CD4-positive, alpha-beta T cell treated with Interleukin-21 for 1 hour (primary cell): ENCODE results near the gene TRIM68.

Experiments
- DNase-seq: peaks from one replicate; pipeline ENCODE4 v3.0.0-alpha.2; 2020

The TRIM68 gene

DNA sequence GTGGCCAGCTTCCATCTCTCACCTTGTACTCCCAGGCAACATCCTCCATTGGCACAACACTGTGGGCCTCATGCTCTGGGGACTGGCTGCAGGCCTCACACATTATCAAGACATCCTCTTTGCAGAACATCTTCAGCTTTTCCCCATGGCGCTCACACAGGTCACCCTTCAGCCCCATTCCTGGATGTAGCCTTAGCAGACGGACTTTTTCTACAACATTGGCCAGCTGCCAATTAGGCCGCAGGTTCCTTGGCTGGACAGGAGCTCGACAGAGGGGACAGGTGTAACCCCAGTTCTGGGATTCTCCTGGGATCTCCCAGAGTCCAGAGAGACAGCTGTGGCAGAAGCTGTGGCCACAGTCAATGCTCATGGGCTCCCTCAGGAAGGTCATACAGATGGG lies 3.0 kb downstream of the TRIM68 start:
- DNase-seq, result no peak

DNA sequence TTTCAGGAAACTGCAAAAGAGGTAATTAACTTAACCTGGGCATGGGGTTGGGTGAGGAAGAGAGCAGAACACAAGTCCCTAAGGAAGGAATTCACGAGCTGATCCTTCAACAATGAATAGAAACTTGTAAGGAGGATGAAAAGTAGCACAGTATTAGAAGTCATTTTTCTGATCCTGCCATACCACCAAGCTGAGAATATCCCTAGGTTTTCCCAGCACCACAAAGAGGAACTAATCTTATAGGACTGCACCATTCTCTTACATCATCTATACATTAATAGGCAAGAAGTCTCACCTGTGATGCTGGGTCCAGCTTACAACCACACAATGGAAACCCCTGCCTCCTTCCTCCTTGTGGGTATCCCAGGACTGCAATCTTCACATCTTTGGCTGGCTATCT lies 14.3 kb downstream of the TRIM68 start, which contains the start of gene OR52I1:
TSS of gene OR52I1 (plus strand) at position 301 of the 400 bp plus-strand sequence. CDS start at position 301, 0 bp downstream.
- DNase-seq, result no peak

DNA sequence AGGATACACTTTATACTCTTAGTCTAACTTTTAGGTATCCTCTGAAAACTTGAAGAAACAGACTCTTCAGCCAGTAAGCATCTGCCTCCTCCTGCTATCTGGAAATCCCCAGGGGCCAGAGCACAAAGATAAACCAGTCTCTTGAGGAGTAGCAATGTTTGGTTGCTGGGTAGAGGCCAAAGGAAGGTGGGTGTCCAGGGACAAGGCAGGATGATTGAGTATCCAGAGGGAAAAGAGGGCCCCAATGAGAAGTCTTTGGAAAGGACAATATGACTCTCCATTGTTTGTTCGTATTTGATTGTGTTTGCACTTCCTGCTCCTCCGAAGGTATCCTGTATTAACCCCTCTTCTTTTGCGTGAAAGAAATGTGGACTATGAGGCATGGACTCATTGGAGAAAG lies 19.0 kb downstream of the TRIM68 start:
- DNase-seq, result no peak

DNA sequence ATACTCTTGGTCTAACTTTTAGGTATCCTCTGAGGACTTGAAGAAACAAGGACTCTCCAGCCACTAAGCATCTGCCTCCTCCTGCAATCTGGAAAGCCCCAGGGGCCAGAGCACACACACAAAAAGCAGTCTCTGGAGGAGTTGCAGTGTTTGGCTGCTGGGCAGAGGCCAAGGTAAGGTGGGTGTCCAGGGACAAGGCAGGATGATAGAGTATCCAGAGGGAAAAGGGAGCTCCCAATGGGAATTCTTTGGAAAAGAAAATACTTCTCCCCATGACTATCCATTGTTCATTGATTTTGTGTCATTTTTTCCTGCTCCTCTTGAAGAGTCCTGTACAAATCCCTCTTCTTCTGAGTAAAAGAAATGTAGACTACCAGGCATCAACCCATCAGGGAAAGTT lies 26.6 kb downstream of the TRIM68 start, which contains the start of gene OR52I2:
TSS of gene OR52I2 (plus strand) at position 301 of the 400 bp plus-strand sequence.
- no peak for DNase-seq

DNA sequence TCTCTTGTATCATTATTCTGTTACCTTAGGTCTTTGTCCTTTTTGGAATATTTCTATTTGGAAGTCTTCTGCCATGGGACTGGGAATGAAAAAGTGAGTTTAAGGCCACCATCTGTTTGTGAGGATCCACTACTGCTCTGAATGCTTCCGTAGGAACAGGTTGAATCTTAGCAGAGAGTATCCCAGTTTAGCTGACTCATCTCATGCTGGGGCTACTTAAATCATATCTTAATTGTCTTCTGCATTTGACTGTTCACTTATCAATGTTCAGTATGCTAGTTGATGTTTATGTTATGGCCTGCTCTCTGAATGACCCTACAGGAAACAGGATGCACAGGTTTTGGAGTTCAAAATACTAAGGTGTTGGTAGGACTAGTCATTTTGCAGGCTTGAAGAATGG lies 27.9 kb downstream of the TRIM68 start:
- DNase-seq, result no peak

- DNase-seq, result no peak
These were observed 29.4 kb downstream of the TRIM68 start for GRCh38 chr11:4578624-4579023.

DNA sequence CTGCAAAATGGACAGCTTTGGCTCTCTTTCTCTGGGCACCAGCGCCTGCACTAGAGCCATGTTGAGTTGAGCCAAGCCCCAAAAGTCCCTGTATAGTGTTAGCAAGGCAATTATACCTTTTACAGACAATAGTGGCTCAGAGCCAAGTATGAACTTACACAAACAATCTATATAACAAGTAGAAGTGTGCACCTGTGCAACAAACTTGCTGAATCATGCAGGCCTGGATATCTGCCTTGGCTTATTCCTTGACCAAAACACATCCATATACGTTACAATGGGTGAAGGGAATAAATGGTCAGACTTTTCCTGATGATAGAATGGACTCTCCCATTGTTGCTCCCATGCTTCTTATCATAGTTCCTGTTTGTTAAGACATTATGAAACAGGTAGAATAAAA lies 30.3 kb downstream of the TRIM68 start:
- no peak for DNase-seq

DNA sequence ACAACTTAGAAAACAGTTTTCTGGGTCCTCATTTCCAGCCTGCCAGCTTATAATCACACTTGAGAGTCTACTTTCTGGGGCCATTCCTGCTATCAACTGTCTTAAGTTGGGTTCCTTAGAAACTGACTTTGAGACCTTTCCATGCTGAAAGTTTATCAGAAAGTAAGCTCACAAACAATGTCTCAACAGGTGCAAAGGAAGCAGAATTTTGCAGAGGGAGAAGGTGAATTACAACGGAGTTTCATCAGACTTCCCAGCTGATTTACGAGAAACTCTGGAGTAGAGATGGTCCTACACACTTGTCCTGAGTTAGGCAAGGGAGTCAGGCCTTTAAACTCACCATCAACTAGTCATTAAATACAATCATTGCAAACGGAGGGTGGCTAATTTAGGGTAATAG lies 31.2 kb downstream of the TRIM68 start:
- DNase-seq, result no peak

- DNase-seq, result no peak
These were observed 39.0 kb downstream of the TRIM68 start for GRCh38 chr11:4569075-4569474.

- no peak for DNase-seq
These were observed 42.7 kb downstream of the TRIM68 start for GRCh38 chr11:4565371-4565770.

- DNase-seq, result no peak
These were observed 47.6 kb downstream of the TRIM68 start for GRCh38 chr11:4560467-4560866.

DNA sequence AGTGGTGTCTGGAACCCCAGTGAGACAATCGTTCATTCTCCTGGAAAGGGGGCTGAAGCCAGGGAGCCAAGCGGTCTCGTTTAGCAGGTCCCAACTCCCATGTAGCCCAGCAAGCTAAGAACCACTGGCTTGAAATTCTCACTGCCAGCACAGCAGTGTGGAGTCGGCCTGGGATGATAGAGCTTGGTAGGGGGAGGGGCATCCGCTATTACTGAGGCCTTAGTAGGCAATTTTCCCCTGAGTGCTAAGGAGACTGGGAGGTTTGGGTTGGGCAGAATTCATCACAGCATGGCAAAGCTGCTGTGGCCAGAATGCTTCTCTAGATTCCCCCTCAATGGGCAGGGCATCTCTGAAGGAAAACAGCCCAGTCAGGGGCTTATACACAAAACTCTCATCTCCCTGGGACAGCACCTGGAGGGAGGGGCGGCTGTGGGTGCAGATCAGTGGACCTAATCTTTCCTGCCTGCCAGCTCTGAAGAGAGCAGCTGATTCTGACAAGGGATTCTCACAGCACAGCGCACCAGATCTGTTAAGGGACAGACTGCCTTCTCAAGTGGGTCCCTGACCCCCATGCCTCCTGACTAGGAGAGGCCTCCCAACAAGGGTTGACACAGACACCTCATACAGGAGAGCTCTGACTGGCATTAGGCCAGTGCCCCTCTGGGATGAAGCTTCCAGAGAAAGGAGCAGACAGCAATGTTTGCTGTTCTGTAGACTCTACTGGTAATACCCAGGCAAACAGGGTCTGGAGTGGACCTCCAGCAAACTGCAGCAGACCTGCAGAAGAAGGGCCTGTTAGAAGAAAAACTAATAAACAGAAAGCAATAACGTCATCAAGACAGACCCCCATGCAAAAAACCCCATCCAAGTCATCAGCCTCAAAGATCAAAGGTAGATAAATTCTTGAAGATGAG lies 48.2 kb downstream of the TRIM68 start:
- DNase-seq, result no peak

GRCh38 chr11:4551346-4551979 lies 56.6 kb downstream of the TRIM68 start:
- DNase-seq, result no peak
